Tibial artery (tissue), 4 donors: ENCODE results near the gene FAM171A2.

Source experiments
- DNase-seq, 2 donors: peaks; one replicate each; pipeline ENCODE4 v3.0.0-alpha.2; 2019
- H3K27ac ChIP-seq, 2 donors: fragments of 200-600 bp; sonication (generic) in 1 of 2; 1 replicate in 1 of 2; 2 replicates in 1 of 2; pipeline ENCODE4 v1.5.1; 2018 to 2019; ENCODE audit warnings: mild to moderate bottlenecking in 1 of 2
- H3K27me3 ChIP-seq, 2 donors: fragments of 200-600 bp; sonication (generic) in 1 of 2; one replicate each; pipeline versions ENCODE4 v1.5.1 to v1.6.0; 2016 to 2019
- H3K36me3 ChIP-seq, 3 donors: fragments of 200-600 bp; sonication (generic) in 2 of 3; one replicate each; pipeline ENCODE4 v1.5.1; 2016 to 2019; ENCODE audit warnings: mild to moderate bottlenecking in 2 of 3
- H3K4me1 ChIP-seq, 4 donors: fragments of 200-600 bp; sonication (generic) in 2 of 4; 1 replicate in 3 of 4; 2 replicates in 1 of 4; pipeline ENCODE4 v1.5.1; 2016 to 2019
- H3K4me3 ChIP-seq, 2 donors: fragments of 200-600 bp; sonication (generic) in 1 of 2; 1 replicate in 1 of 2; 2 replicates in 1 of 2; pipeline ENCODE4 v1.5.1; 2018 to 2019; ENCODE audit warnings: mild to moderate bottlenecking in 2 of 2
- H3K9me3 ChIP-seq, 3 donors: fragments of 200-600 bp; sonication (generic) in 1 of 3; one replicate each; pipeline ENCODE4 v1.5.1; 2016 to 2019
- intact Hi-C: fragments of 100-400 bp; cut with DNase I; formaldehyde crosslinking; loops from one replicate; pipeline ENCODE4 v1.15.0; 2023; ENCODE audit warnings: low total_unique reads
- TF ChIP-seq, protein P1 (sequence below), 2 experiments: fragments of 200-600 bp in 1 of 2; fragments of 450-650 bp in 1 of 2; IDR thresholded peaks; one replicate each; pipeline ENCODE4 v1.5.1; 2017 to 2019; ENCODE audit warnings: antibody characterized with exemption in 2 of 2, mild to moderate bottlenecking in 1 of 2, moderate library complexity in 1 of 2

The FAM171A2 gene

DNA sequence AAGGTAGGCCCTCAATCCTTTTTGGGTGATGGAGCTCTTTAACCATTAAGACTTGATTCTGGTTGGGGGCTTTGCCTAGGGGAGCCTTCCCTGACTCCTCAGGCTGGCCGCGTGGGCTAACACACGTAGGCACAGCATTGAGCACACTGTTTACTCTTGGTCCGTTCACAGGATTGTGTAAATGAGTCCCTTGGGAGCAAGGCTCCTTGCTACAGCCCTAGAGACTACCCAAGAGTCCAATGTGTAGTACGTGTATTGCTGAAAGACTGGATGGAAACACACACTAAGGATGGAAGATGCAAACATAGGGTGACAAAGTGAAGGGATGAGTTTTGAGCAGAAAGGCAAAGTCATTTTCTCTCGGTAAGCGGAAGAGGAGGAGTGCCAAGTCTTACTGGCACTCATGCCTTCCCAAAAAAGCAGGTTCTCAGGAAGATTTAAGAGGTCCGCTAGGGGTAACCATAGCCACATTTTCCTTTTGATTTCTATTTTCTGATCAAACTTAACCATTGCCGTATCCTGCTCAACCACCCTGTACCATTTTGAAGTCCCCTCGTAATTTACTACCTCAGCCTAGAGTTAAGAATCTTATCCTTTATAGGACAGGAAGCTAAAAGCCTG is 26.7 kb upstream of the FAM171A2 start:
- Histone ChIP-seq H3K36me3 (no peaks in the 10 kb centered on the region), H3K4me3 (no peak overlapping the region), H3K27ac (no peak overlapping the region), H3K27me3 (peaks cover 0 to 8% of the 10 kb centered on the region in 2 donors), H3K9me3 (no peaks in the 10 kb centered on the region), H3K4me1 (peaks cover 0 to 14% (median 8%) of the 10 kb centered on the region in 4 donors)
- DNase-seq, result no peak
- intact Hi-C loops, result no loop called here
- TF ChIP-seq, protein P1, sequence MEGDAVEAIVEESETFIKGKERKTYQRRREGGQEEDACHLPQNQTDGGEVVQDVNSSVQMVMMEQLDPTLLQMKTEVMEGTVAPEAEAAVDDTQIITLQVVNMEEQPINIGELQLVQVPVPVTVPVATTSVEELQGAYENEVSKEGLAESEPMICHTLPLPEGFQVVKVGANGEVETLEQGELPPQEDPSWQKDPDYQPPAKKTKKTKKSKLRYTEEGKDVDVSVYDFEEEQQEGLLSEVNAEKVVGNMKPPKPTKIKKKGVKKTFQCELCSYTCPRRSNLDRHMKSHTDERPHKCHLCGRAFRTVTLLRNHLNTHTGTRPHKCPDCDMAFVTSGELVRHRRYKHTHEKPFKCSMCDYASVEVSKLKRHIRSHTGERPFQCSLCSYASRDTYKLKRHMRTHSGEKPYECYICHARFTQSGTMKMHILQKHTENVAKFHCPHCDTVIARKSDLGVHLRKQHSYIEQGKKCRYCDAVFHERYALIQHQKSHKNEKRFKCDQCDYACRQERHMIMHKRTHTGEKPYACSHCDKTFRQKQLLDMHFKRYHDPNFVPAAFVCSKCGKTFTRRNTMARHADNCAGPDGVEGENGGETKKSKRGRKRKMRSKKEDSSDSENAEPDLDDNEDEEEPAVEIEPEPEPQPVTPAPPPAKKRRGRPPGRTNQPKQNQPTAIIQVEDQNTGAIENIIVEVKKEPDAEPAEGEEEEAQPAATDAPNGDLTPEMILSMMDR (IDR thresholded peaks at IDR 0.05), result no peak

DNA sequence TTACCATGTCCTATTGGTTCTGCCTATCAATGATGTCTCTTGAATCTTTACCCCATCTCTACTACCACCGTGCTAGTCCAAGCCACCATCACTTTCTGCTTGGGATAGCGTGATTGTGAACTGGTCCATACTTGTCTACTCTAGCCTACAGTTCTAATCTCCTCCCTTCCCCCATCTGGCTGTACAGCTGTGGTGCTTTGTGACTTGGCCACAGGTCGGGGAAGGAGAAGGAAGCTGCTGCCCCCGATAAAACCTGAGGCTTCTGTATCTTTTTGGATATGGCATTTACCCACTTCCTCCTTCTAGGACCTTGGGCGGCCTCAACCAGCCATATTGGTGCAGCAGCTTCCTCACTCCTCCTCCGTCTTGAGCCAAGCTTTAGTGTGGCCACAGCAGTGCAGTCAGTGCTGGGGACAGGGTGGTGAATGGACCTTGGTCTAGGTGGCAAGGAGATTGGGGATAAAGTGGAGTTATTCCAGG is 26.1 kb upstream of the FAM171A2 start:
- intact Hi-C loops, result no loop called here
- DNase-seq, result no peak
- no peak overlapping the region for H3K4me3 ChIP-seq
- H3K27ac ChIP-seq, result no peak overlapping the region
- peaks cover 0 to 20% (median 14%) of the 10 kb centered on the region in 4 donors for H3K4me1 ChIP-seq
- no peaks in the 10 kb centered on the region for H3K36me3 ChIP-seq
- TF ChIP-seq, protein P1 (IDR thresholded peaks at IDR 0.05), result no peak
- no peaks in the 10 kb centered on the region for H3K9me3 ChIP-seq
- H3K27me3 ChIP-seq, result peaks cover 0 to 14% of the 10 kb centered on the region in 2 donors

DNA sequence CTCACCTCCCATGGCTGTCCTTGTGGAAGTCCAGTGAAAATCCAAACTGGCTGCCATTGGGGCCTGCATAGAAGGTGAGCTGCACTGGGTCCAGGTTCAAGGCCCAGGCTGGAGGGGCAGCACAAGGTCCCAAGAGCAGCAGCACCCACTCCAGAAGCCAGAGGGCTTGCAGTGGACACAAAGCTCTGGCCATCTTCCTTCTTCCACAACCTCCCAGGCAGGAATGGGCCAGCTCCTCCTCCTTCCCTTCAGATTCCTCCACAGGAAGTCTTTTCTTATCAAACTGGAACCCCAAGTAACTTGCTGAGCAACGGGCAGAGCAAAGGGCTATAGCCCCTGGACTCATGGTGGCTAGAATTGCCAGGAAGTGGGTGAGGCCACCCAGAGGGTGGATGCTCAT is 25.6 kb upstream of the FAM171A2 start, which contains the start of gene ITGA2B:
Gene ITGA2B, minus strand, starts transcription at position 369 of the 400 bp plus-strand sequence. Its CDS starts 176 bp downstream, at position 193.
- intact Hi-C loops, result no loop called here
- TF ChIP-seq, protein P1 (IDR thresholded peaks at IDR 0.05), result no peak
- DNase-seq, result no peak
- Histone ChIP-seq H3K27ac (no peak within 1 kb of the TSS), H3K27me3 (peaks cover 0 to 18% of the 10 kb centered on the region in 2 donors), H3K4me1 (peaks cover 0 to 24% (median 18%) of the 10 kb centered on the region in 4 donors), H3K4me3 (no peak within 1 kb of the TSS), H3K36me3 (no peaks in the 10 kb centered on the region), H3K9me3 (no peaks in the 10 kb centered on the region)

DNA sequence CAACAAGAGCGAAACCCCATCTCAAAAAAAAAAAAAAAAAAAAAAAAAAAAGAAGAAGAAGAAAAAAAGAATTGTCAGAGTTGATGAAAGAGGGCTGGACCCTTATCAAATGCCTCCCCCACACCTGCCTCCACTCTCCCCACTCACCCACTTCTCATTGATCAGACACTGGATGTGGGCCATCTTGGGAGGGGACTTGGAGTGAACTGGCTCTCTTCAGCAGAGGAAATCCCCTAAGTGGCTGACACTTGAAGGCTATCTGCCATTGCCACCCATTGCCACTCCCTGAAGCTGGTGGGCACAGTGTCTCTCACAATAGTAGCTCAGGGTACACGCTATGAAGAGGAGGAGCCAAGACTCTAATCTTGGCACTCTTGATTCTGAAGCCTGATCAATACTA is 24.2 kb upstream of the FAM171A2 start:
- Histone ChIP-seq H3K27ac (no peak overlapping the region), H3K4me1 (peaks cover 0 to 21% (median 18%) of the 10 kb centered on the region in 4 donors), H3K36me3 (no peaks in the 10 kb centered on the region), H3K9me3 (no peaks in the 10 kb centered on the region), H3K27me3 (peaks cover 0 to 29% of the 10 kb centered on the region in 2 donors), H3K4me3 (no peak overlapping the region)
- DNase-seq, result no peak
- intact Hi-C loops, result no loop called here
- TF ChIP-seq, protein P1 (IDR thresholded peaks at IDR 0.05), result no peak

- H3K9me3 ChIP-seq, result no peaks in the 10 kb centered on the region
- H3K27ac ChIP-seq, result no peak overlapping the region
- no peak for DNase-seq
- H3K36me3 ChIP-seq, result no peaks in the 10 kb centered on the region
- TF ChIP-seq, protein P1 (IDR thresholded peaks at IDR 0.05), result no peak
- peaks cover 0 to 20% (median 18%) of the 10 kb centered on the region in 4 donors for H3K4me1 ChIP-seq
- H3K27me3 ChIP-seq, result peaks cover 0 to 29% of the 10 kb centered on the region in 2 donors
- intact Hi-C loops, result no loop called here
- H3K4me3 ChIP-seq, result peak overlapping the region in 1 of 2 donors; percentile 55
Observed at GRCh38 chr17:44386182-44386525, 22.5 kb upstream of the FAM171A2 start.
